Ovary (tissue), 9 donors: ENCODE measurements around the gene CHRNB1. TPM values are rescaled to one million over a fixed set of nuclear protein-coding genes. Genes with fewer than 3 reads are reported as not detected.

Experiments used
- DNase-seq, 5 donors: peaks; one replicate each; pipeline ENCODE4 v3.0.0-alpha.2; 2019 to 2020
- H3K27ac ChIP-seq, 2 donors: fragments of 200-600 bp; one replicate each; pipeline versions ENCODE4 v1.5.1 to v1.8.0; 2019 to 2022
- H3K27me3 ChIP-seq: fragments of 200-600 bp; one replicate; pipeline ENCODE4 v1.8.0; 2022
- H3K36me3 ChIP-seq: fragments of 200-600 bp; sonication (generic); one replicate; pipeline ENCODE4 v1.5.1; 2019
- H3K4me1 ChIP-seq: one replicate; pipeline ENCODE4 v1.8.1; 2013; ENCODE audit warnings: mild to moderate bottlenecking, moderate library complexity; ENCODE audit not compliant: insufficient read depth
- H3K4me3 ChIP-seq: fragments of 200-600 bp; sonication (generic); one replicate; pipeline ENCODE4 v1.5.1; 2017
- H3K9me3 ChIP-seq, 2 donors: fragments of 200-600 bp in 1 of 2; sonication (generic) in 1 of 2; one replicate each; pipeline versions ENCODE4 v1.5.1 to v1.8.1; 2013 to 2019; ENCODE audit warnings: mild to moderate bottlenecking in 1 of 2, moderate library complexity in 1 of 2
- EP300 ChIP-seq: sonication (generic); formaldehyde crosslinking; IDR thresholded peaks from one replicate; pipeline ENCODE4 v1.6.1; 2017; ENCODE audit warnings: antibody characterized with exemption
- POLR2A ChIP-seq: fragments of 450-650 bp; IDR thresholded peaks from one replicate; pipeline ENCODE4 v1.6.1; 2017; ENCODE audit warnings: antibody characterized with exemption, mild to moderate bottlenecking, moderate library complexity
- WGBS, 3 donors: extraction: QIAGEN DNeasy Blood & Tissue Kit in 1 of 3; methylation state at CpG; one replicate each; pipeline versions ENCODE4 v1.1.5 to v1.1.7; 2013 to 2017; 5-methylcytosine and 5-hydroxymethylcytosine counted together
- intact Hi-C, 4 donors: fragments of 100-400 bp; cut with DNase I; formaldehyde crosslinking; loops; one replicate each; pipeline versions ENCODE4 v1.11.0 to v1.15.1; 2022 to 2023
- polyA plus RNA-seq, 2 donors: library from polyadenylated mRNA; stranded (reverse); fragments of 200-250 nt in 1 of 2; fragments of 350-450 nt in 1 of 2; fragmentation: Illumina TruSeq in 1 of 2; extraction: RNeasy Lipid Tissue Mini Kit (QIAGEN cat#74804) in 1 of 2; gene quantifications; one replicate each; pipeline ENCODE4 v1.2.3, GENCODE V29; 2013 to 2014
- total RNA-seq, 7 donors: library from RNA; depleted of rRNA in 2 of 7; stranded (reverse); fragments of >200 nt in 2 of 7; fragmentation: NEBNext Ultra II Directional in 3 of 7; extraction: Animal tissue kit (Norgen Biotek cat#: 25700) in 3 of 7; gene quantifications; one replicate each; pipeline versions ENCODE4 v1.1.0 to v1.2.4, GENCODE V29; 2016 to 2023
- TF ChIP-seq, protein P1 (sequence below), 3 donors: fragments of 450-650 bp in 2 of 3; fragments of 200-600 bp in 1 of 3; IDR thresholded peaks; one replicate each; pipeline versions ENCODE4 v1.5.1 to v1.8.0; 2016 to 2022; ENCODE audit warnings: antibody characterized with exemption in 3 of 3, mild to moderate bottlenecking in 1 of 3
- donor health status: DM: no; HTN: no; CAD: no; lungs with moderate emphysema.
- donor health status: DM: no; HTN: no; CAD: no.
- donor health status: Bipolar disorder and iron deficiency.
- donor health status: DM: yes; HTN: yes; CAD: no.
- donor health status: DM: no; HTN: no; CAD: no.
- donor health status: DM: yes; HTN: yes; CAD: no.

Gene CHRNB1
- total and polyA plus RNA-seq, 9 donors = 3.2 to 13.5 (median 7.6) TPM

DNA sequence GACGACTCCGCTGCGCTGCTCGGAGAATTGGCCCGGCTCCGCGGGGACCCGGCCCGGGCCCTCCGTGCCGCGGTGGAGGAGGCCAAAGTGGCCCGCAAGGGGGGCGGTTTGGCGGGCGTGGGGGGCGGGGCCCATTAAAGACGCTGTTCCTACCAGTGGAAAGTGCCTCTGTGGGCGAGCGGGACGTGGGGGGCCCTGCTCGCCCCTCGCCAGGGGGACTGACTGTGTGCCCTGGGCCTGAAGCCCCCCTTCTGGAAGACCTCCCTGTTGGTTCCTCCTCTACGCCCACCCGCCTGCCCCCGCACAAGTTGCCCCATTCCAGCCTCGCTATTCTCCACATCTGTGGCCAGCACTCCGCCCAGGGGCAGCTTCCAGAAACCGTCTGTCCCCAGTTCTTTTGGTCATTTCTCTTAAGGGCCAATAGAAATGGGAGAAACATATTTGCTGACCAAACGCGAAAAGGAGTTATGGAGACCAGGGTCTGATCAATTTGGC, 7.4 kb upstream of the CHRNB1 start:
- H3K9me3 ChIP-seq = no peaks in the 10 kb centered on the region
- TF ChIP-seq POLR2A = no peak
- TF ChIP-seq, protein P1, sequence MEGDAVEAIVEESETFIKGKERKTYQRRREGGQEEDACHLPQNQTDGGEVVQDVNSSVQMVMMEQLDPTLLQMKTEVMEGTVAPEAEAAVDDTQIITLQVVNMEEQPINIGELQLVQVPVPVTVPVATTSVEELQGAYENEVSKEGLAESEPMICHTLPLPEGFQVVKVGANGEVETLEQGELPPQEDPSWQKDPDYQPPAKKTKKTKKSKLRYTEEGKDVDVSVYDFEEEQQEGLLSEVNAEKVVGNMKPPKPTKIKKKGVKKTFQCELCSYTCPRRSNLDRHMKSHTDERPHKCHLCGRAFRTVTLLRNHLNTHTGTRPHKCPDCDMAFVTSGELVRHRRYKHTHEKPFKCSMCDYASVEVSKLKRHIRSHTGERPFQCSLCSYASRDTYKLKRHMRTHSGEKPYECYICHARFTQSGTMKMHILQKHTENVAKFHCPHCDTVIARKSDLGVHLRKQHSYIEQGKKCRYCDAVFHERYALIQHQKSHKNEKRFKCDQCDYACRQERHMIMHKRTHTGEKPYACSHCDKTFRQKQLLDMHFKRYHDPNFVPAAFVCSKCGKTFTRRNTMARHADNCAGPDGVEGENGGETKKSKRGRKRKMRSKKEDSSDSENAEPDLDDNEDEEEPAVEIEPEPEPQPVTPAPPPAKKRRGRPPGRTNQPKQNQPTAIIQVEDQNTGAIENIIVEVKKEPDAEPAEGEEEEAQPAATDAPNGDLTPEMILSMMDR (IDR thresholded peaks at IDR 0.05) = no peak
- TF ChIP-seq EP300 = no peak
- H3K27ac ChIP-seq = no peak overlapping the region
- intact Hi-C loops = loop anchor here in 2 of 4 donors (10.0 kb wide), 1 partner anchor 83 kb away; the partner anchor contains the start of genes KCTD11 (in 2 of the 2) and TMEM95 (in 2 of the 2)
- H3K4me3 ChIP-seq = peak overlapping the region; percentile 9
- no peaks in the 10 kb centered on the region for H3K36me3 ChIP-seq
- WGBS, 3 donors = 13 to 40% (median 22%) methylated on average over 14 to 31 of the region's 31 CpGs
- H3K27me3 ChIP-seq = no peaks in the 10 kb centered on the region
- peak in 1 of 5 donors; percentile 55 for DNase-seq
- H3K4me1 ChIP-seq = peaks cover 4% of the 10 kb centered on the region

DNA sequence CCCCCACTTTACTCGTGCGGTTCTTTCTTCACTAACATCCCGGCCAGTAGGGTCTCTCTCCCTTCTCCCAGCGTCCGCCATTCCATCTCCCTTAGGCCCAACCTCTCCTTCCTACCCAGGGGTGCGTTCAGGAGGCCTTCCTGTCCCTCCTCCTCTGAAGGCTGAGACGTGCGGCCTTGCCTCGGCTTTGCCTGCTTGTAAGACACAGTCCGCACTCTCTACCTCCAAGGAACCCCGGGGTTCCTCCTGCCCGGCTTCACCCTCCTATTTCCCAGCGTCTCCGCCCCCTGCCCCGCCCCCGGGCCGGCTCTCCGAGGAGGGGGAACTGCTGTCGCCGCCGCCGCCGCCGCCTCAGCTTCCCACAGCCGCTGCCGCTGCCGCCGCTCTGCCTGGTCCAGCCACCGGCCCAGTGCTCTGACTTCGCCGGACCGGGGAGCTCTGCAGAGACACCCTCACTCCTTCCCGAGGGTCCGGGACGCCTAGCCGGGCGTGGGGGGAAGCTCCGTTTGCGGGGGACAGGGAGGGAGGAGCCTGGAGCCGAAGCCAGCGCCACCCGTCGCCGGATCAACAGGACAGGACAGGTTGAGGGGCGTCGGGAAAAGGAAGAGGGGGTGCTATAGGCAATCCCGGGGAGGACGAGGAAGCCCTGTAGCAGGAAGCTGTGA, 6.8 kb upstream of the CHRNB1 start:
- peaks cover 4% of the 10 kb centered on the region for H3K4me1 ChIP-seq
- TF ChIP-seq POLR2A (no peak), EP300 (no peak)
- TF ChIP-seq, protein P1 (IDR thresholded peaks at IDR 0.05) = no peak
- H3K27ac ChIP-seq = no peak overlapping the region
- 5 to 15% (median 10%) methylated on average over 46 to 48 of the region's 48 CpGs for WGBS, 3 donors
- no peaks in the 10 kb centered on the region for H3K9me3 ChIP-seq
- no peaks in the 10 kb centered on the region for H3K36me3 ChIP-seq
- DNase-seq = peak in 2 of 5 donors; percentile 52 to 62
- no peaks in the 10 kb centered on the region for H3K27me3 ChIP-seq
- intact Hi-C loops = loop anchor here in 2 of 4 donors (10.0 kb wide), 1 partner anchor 83 kb away; the partner anchor contains the start of genes KCTD11 (in 2 of the 2) and TMEM95 (in 2 of the 2)
- no peak overlapping the region for H3K4me3 ChIP-seq

DNA sequence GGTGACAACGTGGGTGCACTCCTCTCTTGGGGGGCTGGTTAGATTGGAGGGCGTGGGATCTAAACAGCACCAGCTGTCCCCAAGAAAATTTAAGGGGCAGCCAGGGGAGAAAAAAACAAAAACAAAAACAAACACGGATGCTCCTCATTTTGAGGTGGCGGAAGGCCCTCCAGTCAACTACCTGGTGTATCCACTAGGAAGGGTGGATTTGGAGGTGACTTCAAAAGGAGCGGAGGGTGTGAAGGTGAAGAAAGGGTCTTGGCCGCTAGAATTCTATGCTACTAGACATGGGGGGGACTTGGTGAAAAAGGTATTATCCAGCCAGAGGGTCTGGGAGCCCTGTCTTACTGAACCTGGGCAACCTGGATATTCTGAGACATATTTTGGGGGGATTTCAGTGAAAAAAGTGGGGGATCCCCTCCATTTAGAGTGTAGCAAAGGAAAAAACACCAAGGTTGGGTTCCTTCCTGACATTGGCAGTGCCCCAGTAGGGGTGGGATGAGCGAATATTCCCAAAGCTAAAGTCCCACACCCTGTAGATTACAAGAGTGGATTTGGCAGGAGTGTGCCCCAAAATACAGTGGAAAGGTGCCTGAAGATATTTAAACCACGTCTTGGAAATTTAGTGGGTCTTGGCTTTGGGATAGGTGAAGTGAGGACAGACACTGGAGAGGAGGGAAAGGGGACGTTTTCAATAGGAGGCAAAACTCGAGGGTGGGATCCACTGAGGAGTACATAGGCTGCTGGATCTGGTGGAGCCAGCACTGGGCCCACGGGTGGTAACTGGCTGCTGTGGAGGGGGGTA, 6.0 kb upstream of the CHRNB1 start:
- no peak overlapping the region for H3K4me3 ChIP-seq
- H3K9me3 ChIP-seq = no peaks in the 10 kb centered on the region
- no peak for DNase-seq
- H3K27ac ChIP-seq = no peak overlapping the region
- peaks cover 4% of the 10 kb centered on the region for H3K4me1 ChIP-seq
- no peaks in the 10 kb centered on the region for H3K36me3 ChIP-seq
- 44 to 49% (median 48%) methylated on average over 11 of the region's 11 CpGs for WGBS, 3 donors
- TF ChIP-seq, protein P1 (IDR thresholded peaks at IDR 0.05) = no peak
- no peak for TF ChIP-seq POLR2A
- no peak for TF ChIP-seq EP300
- intact Hi-C loops = loop anchor here in 2 of 4 donors (1.0 to 10.0 kb wide), 2 partner anchors 20 to 84 kb away; partner anchors contain the start of genes KCTD11 (in 2 of the 2) and TMEM95 (in 2 of the 2)
- no peaks in the 10 kb centered on the region for H3K27me3 ChIP-seq

DNA sequence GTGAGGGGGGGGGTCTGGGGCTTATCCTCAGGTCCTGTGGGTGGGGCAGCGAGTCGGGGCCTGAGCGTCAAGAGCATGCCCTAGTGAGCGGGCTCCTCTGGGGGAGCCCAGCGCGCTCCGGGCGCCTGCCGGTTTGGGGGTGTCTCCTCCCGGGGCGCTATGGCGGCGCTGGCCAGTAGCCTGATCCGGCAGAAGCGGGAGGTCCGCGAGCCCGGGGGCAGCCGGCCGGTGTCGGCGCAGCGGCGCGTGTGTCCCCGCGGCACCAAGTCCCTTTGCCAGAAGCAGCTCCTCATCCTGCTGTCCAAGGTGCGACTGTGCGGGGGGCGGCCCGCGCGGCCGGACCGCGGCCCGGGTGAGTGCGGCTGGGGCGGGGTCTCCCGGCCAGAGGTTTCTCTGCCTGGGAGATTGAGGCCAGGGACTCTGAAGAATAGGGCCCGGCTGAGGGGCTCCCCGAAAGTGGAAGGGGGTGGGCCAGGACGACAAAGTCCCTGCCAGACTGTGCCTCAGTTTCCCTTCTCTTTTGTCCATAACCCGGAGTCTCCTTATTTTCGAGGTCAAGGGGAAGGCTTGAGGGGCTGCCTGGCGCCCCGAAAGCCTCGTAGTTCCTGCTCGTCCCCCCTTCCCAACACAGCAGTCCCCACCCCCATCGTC, 5.3 kb upstream of the CHRNB1 start, which contains the start of gene FGF11:
Gene FGF11 (plus strand): TSS at position 51 of the 651 bp plus-strand sequence. CDS start 109 bp downstream, at position 160.
- intact Hi-C loops = loop anchor here in 3 of 4 donors (1.0 to 10.0 kb wide), 3 partner anchors 20 to 85 kb away; partner anchors contain the start of genes ZBTB4 (in 3 of the 3), KCTD11 (in 2 of the 3) and TMEM95 (in 2 of the 3)
- H3K4me3 ChIP-seq = peak within 1 kb of the TSS; percentile 18
- 1 to 2% (median 2%) methylated on average over 48 to 50 of the region's 50 CpGs for WGBS, 3 donors
- H3K27ac ChIP-seq = peak within 1 kb of the TSS in 1 of 2 donors; percentile 24
- DNase-seq = no peak
- H3K4me1 ChIP-seq = peaks cover 4% of the 10 kb centered on the region
- H3K27me3 ChIP-seq = no peaks in the 10 kb centered on the region
- no peaks in the 10 kb centered on the region for H3K36me3 ChIP-seq
- no peaks in the 10 kb centered on the region for H3K9me3 ChIP-seq
- no peak for TF ChIP-seq EP300
- TF ChIP-seq POLR2A = no peak
- TF ChIP-seq, protein P1 (IDR thresholded peaks at IDR 0.05) = no peak
